Cardiac muscle cell (in vitro differentiated cells and primary cell): ENCODE data around the gene HDLBP. TPM values are rescaled to one million over a fixed set of nuclear protein-coding genes. Genes with fewer than 3 reads are reported as not detected.
A peak's percentile ranks its signal among the peaks of the same experiment; 100 is the strongest.

ENCODE experiments used
- DNase-seq, 2 donors: peaks; one replicate each; pipeline versions ENCODE4 v3.0.0 to v3.0.0-alpha.2; 2010 to 2017; ENCODE audit warnings: low read depth in 1 of 2, low spot score in 1 of 2
- H3K27ac ChIP-seq: fragments of 200-600 bp; sonication (generic); 2 replicates; pipeline ENCODE4 v1.5.1; 2016
- H3K27me3 ChIP-seq: fragments of 200-600 bp; sonication (generic); 2 replicates; pipeline ENCODE4 v1.6.0; 2016; ENCODE audit warnings: control low read depth
- H3K36me3 ChIP-seq: fragments of 200-600 bp; sonication (generic); 2 replicates; pipeline ENCODE4 v1.5.1; 2016; ENCODE audit warnings: control low read depth
- H3K4me1 ChIP-seq: fragments of 200-600 bp; sonication (generic); 2 replicates; pipeline ENCODE4 v1.8.1; 2017; ENCODE audit warnings: low read depth, mild to moderate bottlenecking, mixed run types
- H3K4me3 ChIP-seq: fragments of 200-600 bp; sonication (generic); 2 replicates; pipeline ENCODE4 v1.5.1; 2016; ENCODE audit warnings: mild to moderate bottlenecking
- H3K9me3 ChIP-seq: fragments of 200-600 bp; sonication (generic); 2 replicates; pipeline ENCODE4 v1.5.1; 2017; ENCODE audit warnings: low read depth, mild to moderate bottlenecking, control low read depth
- polyA plus RNA-seq: library from polyadenylated mRNA; unstranded; fragments of >200 nt; fragmentation: Nextera tagmentation; extraction: Ambion mirVana; gene quantifications from 2 replicates; pipeline ENCODE4 v1.2.1, GENCODE V29; 2016
- total RNA-seq: library from RNA; depleted of rRNA; stranded (reverse); fragments of >200 nt; gene quantifications from 2 replicates; pipeline ENCODE4 v1.2.3, GENCODE V29; 2016
- TF ChIP-seq, protein P1 (sequence below): IDR thresholded peaks from 2 replicates; pipeline ENCODE4 v1.5.1; 2012; ENCODE audit warnings: low read depth, mild to moderate bottlenecking, low read length

HDLBP gene
- total and polyA plus RNA-seq, 2 experiments from 2014 or later, result 261 to 313 TPM

DNA sequence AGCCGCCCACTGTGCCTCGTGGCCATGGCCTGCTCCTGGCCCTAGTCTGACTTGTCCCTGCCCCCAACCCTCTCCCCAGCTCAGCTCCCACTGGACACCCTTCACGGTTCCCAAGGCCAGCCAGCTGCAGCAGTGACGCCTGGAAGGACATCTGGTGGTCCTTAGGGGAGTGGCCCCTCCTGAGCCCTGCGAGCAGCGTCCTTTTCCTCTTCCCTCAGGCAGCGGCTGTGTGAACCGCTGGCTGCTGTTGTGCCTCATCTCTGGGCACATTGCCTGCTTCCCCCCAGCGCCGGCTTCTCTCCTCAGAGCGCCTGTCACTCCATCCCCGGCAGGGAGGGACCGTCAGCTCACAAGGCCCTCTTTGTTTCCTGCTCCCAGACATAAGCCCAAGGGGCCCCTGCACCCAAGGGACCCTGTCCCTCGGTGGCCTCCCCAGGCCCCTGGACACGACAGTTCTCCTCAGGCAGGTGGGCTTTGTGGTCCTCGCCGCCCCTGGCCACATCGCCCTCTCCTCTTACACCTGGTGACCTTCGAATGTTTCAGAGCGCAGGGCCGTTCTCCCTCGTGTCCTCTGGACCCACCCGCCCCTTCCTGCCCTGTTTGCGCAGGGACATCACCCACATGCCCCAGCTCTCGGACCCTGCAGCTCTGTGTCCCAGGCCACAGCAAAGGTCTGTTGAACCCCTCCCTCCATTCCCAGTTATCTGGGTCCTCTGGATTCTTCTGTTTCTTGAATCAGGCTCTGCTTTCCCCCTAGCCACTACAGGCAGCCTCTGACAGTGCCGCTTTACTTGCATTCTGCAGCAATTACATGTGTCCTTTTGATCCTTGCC lies 91.2 kb downstream of the HDLBP start:
- H3K4me1 ChIP-seq, result peaks cover 4% of the 10 kb centered on the region
- peaks cover 10% of the 10 kb centered on the region for H3K36me3 ChIP-seq
- H3K27ac ChIP-seq, result no peak overlapping the region
- H3K27me3 ChIP-seq, result no peaks in the 10 kb centered on the region
- H3K9me3 ChIP-seq, result no peaks in the 10 kb centered on the region
- DNase-seq, result peak in 1 of 2 donors; percentile 74
- H3K4me3 ChIP-seq, result no peak overlapping the region
- TF ChIP-seq, protein P1, sequence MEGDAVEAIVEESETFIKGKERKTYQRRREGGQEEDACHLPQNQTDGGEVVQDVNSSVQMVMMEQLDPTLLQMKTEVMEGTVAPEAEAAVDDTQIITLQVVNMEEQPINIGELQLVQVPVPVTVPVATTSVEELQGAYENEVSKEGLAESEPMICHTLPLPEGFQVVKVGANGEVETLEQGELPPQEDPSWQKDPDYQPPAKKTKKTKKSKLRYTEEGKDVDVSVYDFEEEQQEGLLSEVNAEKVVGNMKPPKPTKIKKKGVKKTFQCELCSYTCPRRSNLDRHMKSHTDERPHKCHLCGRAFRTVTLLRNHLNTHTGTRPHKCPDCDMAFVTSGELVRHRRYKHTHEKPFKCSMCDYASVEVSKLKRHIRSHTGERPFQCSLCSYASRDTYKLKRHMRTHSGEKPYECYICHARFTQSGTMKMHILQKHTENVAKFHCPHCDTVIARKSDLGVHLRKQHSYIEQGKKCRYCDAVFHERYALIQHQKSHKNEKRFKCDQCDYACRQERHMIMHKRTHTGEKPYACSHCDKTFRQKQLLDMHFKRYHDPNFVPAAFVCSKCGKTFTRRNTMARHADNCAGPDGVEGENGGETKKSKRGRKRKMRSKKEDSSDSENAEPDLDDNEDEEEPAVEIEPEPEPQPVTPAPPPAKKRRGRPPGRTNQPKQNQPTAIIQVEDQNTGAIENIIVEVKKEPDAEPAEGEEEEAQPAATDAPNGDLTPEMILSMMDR, result no peak

DNA sequence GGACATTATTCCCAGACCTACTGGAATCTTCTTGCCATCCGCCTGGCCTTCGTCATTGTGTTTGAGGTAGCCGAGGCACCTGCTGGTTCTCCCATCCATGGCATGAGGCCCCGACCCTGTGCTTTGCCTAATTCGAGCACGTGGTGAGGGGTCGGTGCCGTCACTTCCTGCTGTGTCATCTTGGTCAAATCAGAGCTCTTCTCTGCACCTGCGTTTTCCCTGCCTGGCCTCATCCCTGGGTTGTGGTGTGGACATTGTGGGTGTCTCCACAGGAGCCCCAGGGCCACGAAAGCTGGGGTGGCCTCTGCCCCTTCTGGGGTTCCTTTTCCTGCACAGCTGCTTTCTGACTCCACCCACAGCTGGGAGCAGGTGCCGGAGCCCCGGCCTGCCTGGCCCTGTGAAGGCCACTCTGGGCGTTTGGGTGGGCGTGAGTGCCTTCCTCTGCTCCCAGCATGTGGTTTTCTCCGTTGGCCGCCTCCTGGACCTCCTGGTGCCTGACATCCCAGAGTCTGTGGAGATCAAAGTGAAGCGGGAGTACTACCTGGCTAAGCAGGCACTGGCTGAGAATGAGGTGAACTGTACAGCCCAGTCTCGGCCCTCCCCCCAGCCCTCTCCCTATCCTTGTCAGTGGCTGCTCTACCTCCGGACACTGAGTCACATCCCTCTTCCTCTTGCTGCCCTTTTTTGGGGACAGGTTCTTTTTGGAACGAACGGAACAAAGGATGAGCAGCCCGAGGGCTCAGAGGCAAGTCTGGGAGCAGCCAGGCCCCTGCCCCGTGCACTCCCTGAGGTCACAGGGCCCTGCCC lies 92.1 kb downstream of the HDLBP start:
- H3K4me3 ChIP-seq, result no peak overlapping the region
- peaks cover 2% of the 10 kb centered on the region for H3K36me3 ChIP-seq
- peaks cover 5% of the 10 kb centered on the region for H3K4me1 ChIP-seq
- no peaks in the 10 kb centered on the region for H3K27me3 ChIP-seq
- TF ChIP-seq, protein P1, result no peak
- no peak overlapping the region for H3K27ac ChIP-seq
- DNase-seq, result peak in 1 of 2 donors; percentile 10
- no peaks in the 10 kb centered on the region for H3K9me3 ChIP-seq

DNA sequence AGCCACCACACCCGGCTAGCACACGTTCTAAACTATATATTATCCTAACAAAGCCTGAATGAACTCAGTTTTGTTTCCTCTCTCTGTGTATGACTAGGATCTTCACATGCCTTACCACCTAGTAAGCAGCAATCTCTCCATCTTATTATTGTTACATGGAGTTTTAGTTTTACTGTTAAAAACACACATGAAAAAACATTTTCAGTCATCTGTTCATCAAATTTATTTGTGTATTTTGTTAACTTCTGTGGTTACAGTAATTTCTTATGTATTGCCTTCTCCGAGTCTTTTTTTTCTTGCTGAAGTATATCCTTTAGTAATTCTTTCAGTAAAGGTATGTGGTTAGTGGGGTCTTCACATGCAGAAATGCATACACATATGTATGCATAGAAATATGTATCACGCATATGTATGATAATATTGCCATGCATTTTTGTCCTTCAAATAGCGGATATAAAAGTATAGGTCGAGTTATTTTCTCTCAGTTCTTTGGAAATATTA lies 95.6 kb downstream of the HDLBP start:
- no peaks in the 10 kb centered on the region for H3K27me3 ChIP-seq
- no peak for DNase-seq
- no peak overlapping the region for H3K27ac ChIP-seq
- peaks cover 8% of the 10 kb centered on the region for H3K4me1 ChIP-seq
- H3K9me3 ChIP-seq, result no peaks in the 10 kb centered on the region
- H3K36me3 ChIP-seq, result no peaks in the 10 kb centered on the region
- H3K4me3 ChIP-seq, result no peak overlapping the region
- TF ChIP-seq, protein P1, result no peak

DNA sequence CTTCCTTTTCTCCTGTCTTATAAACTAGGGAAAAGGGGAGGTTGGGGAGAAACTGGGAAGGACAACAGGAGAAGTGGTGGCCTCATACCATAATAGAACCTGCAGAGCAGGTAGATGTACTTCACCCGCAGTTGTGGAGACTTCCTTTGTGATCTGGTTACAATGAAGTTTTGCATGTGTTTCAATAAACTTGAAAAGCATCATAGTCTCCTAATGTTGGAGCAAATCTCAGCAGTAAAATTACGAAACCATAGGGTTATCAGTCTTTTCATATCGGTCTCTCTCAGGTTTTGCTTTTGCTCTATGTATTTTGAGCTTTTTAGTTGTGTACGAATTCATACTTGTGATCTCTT lies 96.5 kb downstream of the HDLBP start:
- H3K27ac ChIP-seq, result no peak overlapping the region
- H3K27me3 ChIP-seq, result no peaks in the 10 kb centered on the region
- no peak for DNase-seq
- H3K4me3 ChIP-seq, result peak overlapping the region; percentile 34
- no peaks in the 10 kb centered on the region for H3K36me3 ChIP-seq
- H3K9me3 ChIP-seq, result no peaks in the 10 kb centered on the region
- TF ChIP-seq, protein P1, result no peak
- H3K4me1 ChIP-seq, result peaks cover 8% of the 10 kb centered on the region

DNA sequence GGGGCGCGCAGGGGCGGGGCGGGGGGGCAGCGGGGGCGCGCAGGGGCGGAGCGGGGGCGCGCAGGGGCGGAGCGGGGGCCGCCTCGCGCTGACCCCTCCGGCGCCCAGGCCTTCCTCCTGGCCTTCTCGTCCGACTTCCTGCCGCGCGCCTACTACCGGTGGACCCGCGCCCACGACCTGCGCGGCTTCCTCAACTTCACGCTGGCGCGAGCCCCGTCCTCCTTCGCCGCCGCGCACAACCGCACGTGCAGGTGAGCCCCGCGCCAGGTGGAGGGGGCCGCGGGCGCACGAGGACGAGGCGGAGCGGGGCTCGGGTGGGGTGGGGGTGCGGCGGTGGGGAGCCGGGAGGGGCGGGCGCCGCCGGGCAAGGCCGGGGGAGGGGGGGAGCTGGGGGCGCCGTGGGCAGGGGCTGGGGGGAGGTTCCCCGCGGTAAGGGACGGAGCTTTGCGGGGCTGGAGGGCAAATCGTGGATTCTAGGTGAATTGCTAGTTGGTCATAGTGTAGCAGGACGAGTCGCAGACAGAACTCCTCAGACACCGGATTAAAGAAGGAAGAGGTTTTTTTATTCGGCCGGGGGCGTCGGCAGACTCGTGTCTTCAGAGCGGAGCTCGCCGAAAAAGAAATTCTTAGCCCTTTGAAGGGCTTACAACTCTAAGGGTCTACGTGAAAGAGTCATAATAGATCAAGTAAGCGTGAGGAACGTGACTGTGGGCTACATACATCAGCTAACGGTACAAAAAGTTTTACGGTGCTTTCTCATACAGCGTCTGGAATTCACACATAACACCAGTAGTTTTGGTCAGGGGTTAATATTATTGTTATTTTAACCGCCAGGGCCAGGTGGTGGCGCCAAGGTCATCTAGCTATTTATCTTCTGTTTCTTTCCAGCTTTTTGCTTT lies 97.1 kb downstream of the HDLBP start:
- H3K4me3 ChIP-seq, result peak overlapping the region; percentile 34
- no peaks in the 10 kb centered on the region for H3K27me3 ChIP-seq
- H3K9me3 ChIP-seq, result no peaks in the 10 kb centered on the region
- DNase-seq, result peak; percentile 33 to 76
- peaks cover 8% of the 10 kb centered on the region for H3K4me1 ChIP-seq
- TF ChIP-seq, protein P1, result peak; percentile 11
- no peaks in the 10 kb centered on the region for H3K36me3 ChIP-seq
- H3K27ac ChIP-seq, result peak overlapping the region; percentile 24
